B cell (primary cell): Measurements from ENCODE around the gene HTRA1.

Source experiments
- EZH2 ChIP-seq: IDR thresholded peaks from 2 replicates; pipeline ENCODE4 v1.6.1; 2012; ENCODE audit warnings: borderline replicate concordance, low read depth, mild to moderate bottlenecking, moderate library complexity, low read length; ENCODE audit not compliant: insufficient read depth, poor library complexity, severe bottlenecking
- TF ChIP-seq, protein P1 (sequence below): fragments of 200-600 bp; IDR thresholded peaks from one replicate; pipeline ENCODE4 v1.8.0; 2022; ENCODE audit warnings: antibody characterized with exemption, mild to moderate bottlenecking

DNA sequence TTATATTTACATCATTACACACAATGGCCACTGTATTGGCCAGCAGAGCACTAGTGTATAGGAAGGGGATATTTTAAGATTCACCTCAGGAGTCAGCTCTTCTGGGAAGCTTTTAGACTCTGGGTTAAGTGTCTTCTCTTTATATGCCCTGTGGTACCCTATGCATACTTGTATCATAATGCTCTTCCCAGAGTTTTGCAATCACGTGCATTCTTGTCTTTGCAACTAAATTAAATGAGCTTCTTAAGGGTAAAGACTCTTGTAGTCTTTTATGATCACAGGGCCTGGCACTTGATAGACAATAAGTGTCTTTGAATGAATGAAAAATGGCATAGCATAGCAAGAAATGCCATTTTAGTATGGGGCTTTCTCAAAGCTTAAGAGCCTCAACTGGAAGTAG lies 42.3 kb upstream of the HTRA1 start:
- TF ChIP-seq, protein P1, sequence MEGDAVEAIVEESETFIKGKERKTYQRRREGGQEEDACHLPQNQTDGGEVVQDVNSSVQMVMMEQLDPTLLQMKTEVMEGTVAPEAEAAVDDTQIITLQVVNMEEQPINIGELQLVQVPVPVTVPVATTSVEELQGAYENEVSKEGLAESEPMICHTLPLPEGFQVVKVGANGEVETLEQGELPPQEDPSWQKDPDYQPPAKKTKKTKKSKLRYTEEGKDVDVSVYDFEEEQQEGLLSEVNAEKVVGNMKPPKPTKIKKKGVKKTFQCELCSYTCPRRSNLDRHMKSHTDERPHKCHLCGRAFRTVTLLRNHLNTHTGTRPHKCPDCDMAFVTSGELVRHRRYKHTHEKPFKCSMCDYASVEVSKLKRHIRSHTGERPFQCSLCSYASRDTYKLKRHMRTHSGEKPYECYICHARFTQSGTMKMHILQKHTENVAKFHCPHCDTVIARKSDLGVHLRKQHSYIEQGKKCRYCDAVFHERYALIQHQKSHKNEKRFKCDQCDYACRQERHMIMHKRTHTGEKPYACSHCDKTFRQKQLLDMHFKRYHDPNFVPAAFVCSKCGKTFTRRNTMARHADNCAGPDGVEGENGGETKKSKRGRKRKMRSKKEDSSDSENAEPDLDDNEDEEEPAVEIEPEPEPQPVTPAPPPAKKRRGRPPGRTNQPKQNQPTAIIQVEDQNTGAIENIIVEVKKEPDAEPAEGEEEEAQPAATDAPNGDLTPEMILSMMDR: no peak
- TF ChIP-seq EZH2: no peak
